T-cell (primary cell): ENCODE data around the gene RASGEF1B. TPM values are rescaled to one million over a fixed set of nuclear protein-coding genes. Genes with fewer than 3 reads are reported as not detected.
A peak's percentile ranks its signal among the peaks of the same experiment; 100 is the strongest.
"Not testable (repeated sequence)": the region's sequence is repeated elsewhere in the genome, so short reads cannot be mapped to it uniquely, and the experiment has no call there.

Experiments
- ATAC-seq, 4 experiments: fragments of 200-7000 bp in 3 of 4; fragments of 150-1000 bp in 1 of 4; cut with Tn5 transposase; replicated peaks in 1 of 4; 1 replicate in 3 of 4; 2 replicates in 1 of 4; pipeline ENCODE4 v1.10.0; 2021; ENCODE audit warnings: moderate library complexity in 3 of 4, mild to moderate bottlenecking in 2 of 4, moderate number of reproducible peaks in 1 of 4
- CTCF ChIA-PET, 2 donors: fragments of 300-600 bp; sonication (Branson Sonifier 250); formaldehyde crosslinking; loops; one replicate each; lab custom pipeline; 2022; ENCODE audit warnings: antibody characterized with exemption in 2 of 2; lab: Charles Lee
- POLR2A ChIA-PET, 2 donors: fragments of 300-600 bp; sonication (Branson Sonifier 250); formaldehyde crosslinking; loops; one replicate each; lab custom pipeline; 2022; ENCODE audit warnings: antibody characterized with exemption in 2 of 2; lab: Charles Lee
- DNase-seq, 35 experiments: peaks; one replicate each; pipeline versions ENCODE4 v3.0.0 to v3.0.0-alpha.2; 2013 to 2023
- H3K27ac ChIP-seq: one replicate; pipeline ENCODE4 v1.5.1; 2013; ENCODE audit warnings: low read length
- H3K27me3 ChIP-seq, 2 experiments: replicated peaks in 1 of 2; 1 replicate in 1 of 2; 2 replicates in 1 of 2; pipeline versions ENCODE4 v1.6.1 to v1.7.0; 2013; ENCODE audit warnings: low read length in 1 of 2, mixed read lengths in 1 of 2; ENCODE audit not compliant: control insufficient read depth in 2 of 2, insufficient read depth in 2 of 2; ENCODE audit errors: extremely low read depth in 1 of 2
- H3K36me3 ChIP-seq, 2 donors: 1 replicate in 1 of 2; 2 replicates in 1 of 2; pipeline versions ENCODE4 v1.6.1 to v1.7.0; 2013; ENCODE audit warnings: low read length in 1 of 2; ENCODE audit not compliant: control insufficient read depth in 2 of 2, insufficient read depth in 1 of 2; ENCODE audit errors: extremely low read depth in 1 of 2
- H3K4me1 ChIP-seq, 2 experiments: 1 replicate in 1 of 2; 2 replicates in 1 of 2; pipeline versions ENCODE4 v1.6.1 to v1.7.0; 2013; ENCODE audit warnings: low read length in 2 of 2, mixed read lengths in 1 of 2; ENCODE audit not compliant: insufficient read depth in 2 of 2, control insufficient read depth in 1 of 2; ENCODE audit errors: extremely low read depth in 1 of 2
- H3K4me3 ChIP-seq, 2 donors: 1 replicate in 1 of 2; 2 replicates in 1 of 2; pipeline versions ENCODE4 v1.5.1 to v1.7.0; 2013; ENCODE audit warnings: mild to moderate bottlenecking in 2 of 2, low read length in 1 of 2, moderate library complexity in 1 of 2; ENCODE audit not compliant: control insufficient read depth in 1 of 2; ENCODE audit errors: extremely low read depth in 1 of 2
- H3K9me3 ChIP-seq: 2 replicates; pipeline ENCODE4 v1.7.0; 2013
- H3K27ac Mint-ChIP-seq, 2 donors: one replicate each; pipeline ENCODE4 v1.8.0; 2020 to 2021; ENCODE audit warnings: mild to moderate bottlenecking in 2 of 2, mixed read lengths in 2 of 2
- H3K27me3 Mint-ChIP-seq, 2 donors: one replicate each; pipeline ENCODE4 v1.8.0; 2021 to 2022; ENCODE audit warnings: mixed read lengths in 2 of 2
- H3K36me3 Mint-ChIP-seq: one replicate; pipeline ENCODE4 v1.8.0; 2021; ENCODE audit warnings: mixed read lengths
- H3K4me1 Mint-ChIP-seq, 3 donors: one replicate each; pipeline ENCODE4 v1.8.0; 2020 to 2022; ENCODE audit warnings: mixed read lengths in 3 of 3, mild to moderate bottlenecking in 1 of 3
- H3K4me3 Mint-ChIP-seq, 3 donors: one replicate each; pipeline ENCODE4 v1.8.0; 2020 to 2022; ENCODE audit warnings: mild to moderate bottlenecking in 3 of 3, mixed read lengths in 3 of 3, moderate library complexity in 3 of 3
- H3K9me3 Mint-ChIP-seq, 3 donors: one replicate each; pipeline ENCODE4 v1.8.0; 2020 to 2022; ENCODE audit warnings: mixed read lengths in 3 of 3
- WGBS: methylation state at CpG from one replicate; pipeline ENCODE4 v1.1.5; 2013; ENCODE audit warnings: missing lambda C conversion rate; ENCODE audit not compliant: insufficient coverage; 5-methylcytosine and 5-hydroxymethylcytosine counted together
- total RNA-seq, 35 experiments: library from RNA in 6 of 35; stranded (reverse) in 6 of 35; fragments of 120-200 nt in 1 of 35; gene quantifications; one replicate each; pipeline versions ENCODE4 v1.2.1 to v1.2.4 and lab custom pipeline; 2013 to 2026

Gene RASGEF1B
- total RNA-seq, 5 donors from 2014 or later (not counting 1 experiment from before 2014, with no cell fraction given), result 7.3 to 54.0 (median 8.1) TPM

DNA sequence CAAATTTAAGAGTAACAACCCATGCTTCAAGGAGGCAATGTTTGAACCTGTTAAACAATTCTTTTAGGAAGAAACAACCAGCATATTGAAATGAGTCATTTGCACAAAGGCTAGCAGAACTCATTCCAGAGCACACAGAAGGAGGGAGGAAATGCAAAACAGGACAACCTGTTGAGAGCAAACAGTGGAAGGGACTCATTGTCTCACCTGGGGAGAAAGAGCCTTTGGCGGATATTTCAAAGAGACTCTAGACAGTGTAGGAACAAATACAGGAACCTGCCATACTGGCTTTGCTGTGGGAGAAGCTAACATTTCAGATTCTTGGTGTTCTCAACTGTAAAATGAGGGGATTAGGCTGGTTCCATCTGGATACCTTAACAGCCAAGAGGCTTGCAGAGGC, 14.8 kb upstream of the RASGEF1B start:
- H3K27me3 Mint-ChIP-seq, result no peaks in the 10 kb centered on the region
- H3K9me3 Mint-ChIP-seq, result peaks cover 0 to 7% (median 0%) of the 10 kb centered on the region in 3 donors
- no CpG with 5 or more reads among the region's 1 CpG for WGBS
- H3K27ac Mint-ChIP-seq, result no peak overlapping the region
- ChIA-PET POLR2A (no interaction called here), CTCF (no interaction called here)
- Histone ChIP-seq H3K4me1 (peaks cover 5 to 9% of the 10 kb centered on the region in 2 experiments), H3K27me3 (no peaks in the 10 kb centered on the region), H3K9me3 (peaks cover 2% of the 10 kb centered on the region), H3K36me3 (no peaks in the 10 kb centered on the region), H3K4me3 (no peak overlapping the region), H3K27ac (no peak overlapping the region)
- H3K36me3 Mint-ChIP-seq, result peaks cover 4% of the 10 kb centered on the region
- H3K4me3 Mint-ChIP-seq, result no peak overlapping the region
- ATAC-seq, result no peak
- no peak for DNase-seq
- peaks cover 12 to 19% (median 13%) of the 10 kb centered on the region in 3 donors for H3K4me1 Mint-ChIP-seq

DNA sequence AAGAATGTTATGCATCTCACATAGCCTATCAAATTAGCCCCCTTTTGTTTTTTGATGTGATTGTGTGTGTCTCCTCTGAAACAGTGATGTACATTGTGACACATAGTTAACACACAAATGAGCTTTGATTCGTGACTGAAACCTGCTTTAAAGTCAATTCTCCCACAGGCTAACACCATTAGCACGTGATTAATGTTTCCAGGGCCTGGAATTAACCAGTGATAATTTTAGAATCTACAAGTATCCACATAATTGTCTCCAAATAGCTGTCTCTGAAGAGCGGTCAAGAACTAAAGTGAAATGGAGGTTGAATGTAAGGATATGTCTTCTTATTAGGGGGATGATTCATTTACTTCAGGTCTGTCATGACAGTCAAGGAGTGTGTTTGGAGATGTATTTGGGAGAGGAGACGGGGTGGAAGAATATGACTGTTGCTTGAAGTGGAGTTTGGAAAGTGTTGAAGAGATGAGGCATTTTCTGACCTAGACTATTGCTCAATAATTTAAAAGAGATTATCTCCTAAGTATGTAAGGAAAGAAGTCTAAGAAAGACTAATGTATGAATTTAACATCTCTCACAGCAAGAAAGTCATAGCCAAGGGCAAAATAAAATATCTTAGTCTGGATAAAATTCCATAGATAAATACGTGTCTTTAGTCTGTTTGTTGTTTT, 13.7 kb upstream of the RASGEF1B start:
- POLR2A ChIA-PET, result interaction anchor here in 1 of 2 donors (1.4 kb wide), 1 partner anchor 14 kb away, joined by 8 read pairs; the partner anchor contains the start of gene RASGEF1B
- DNase-seq (no peak), ATAC-seq (no peak)
- Mint-ChIP-seq H3K36me3 (peaks cover 4% of the 10 kb centered on the region), H3K27ac (no peak overlapping the region), H3K9me3 (peaks cover 0 to 4% (median 0%) of the 10 kb centered on the region in 3 donors), H3K27me3 (no peaks in the 10 kb centered on the region), H3K4me3 (no peak overlapping the region), H3K4me1 (peaks cover 2 to 12% (median 6%) of the 10 kb centered on the region in 3 donors)
- no peak overlapping the region for H3K27ac ChIP-seq
- H3K36me3 ChIP-seq, result no peaks in the 10 kb centered on the region
- H3K4me1 ChIP-seq, result peaks cover 0 to under 1% of the 10 kb centered on the region in 2 experiments
- H3K4me3 ChIP-seq, result no peak overlapping the region
- WGBS, result no CpG with 5 or more reads among the region's 5 CpGs
- no peaks in the 10 kb centered on the region for H3K27me3 ChIP-seq
- CTCF ChIA-PET, result no interaction called here
- H3K9me3 ChIP-seq, result peaks cover under 1% of the 10 kb centered on the region

DNA sequence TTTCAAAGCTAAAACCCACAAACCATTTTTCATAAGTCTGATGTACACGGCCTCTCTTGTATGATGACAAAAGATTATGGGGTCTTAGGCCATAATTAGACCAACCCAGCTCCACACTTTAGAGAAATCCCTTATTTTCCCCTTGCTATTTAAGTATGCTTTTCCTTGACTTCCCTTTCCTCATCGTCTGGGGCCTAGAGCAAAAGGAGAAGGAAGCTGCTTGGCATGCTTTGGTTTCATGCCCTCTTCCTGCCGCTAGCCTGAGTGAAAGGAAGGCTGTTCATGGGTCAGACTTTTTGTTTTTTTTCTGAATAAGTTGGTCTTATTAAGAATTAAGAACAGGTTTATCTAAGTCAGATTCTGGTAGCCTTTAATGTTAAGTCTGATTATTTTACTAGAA, 10.6 kb upstream of the RASGEF1B start:
- H3K27me3 Mint-ChIP-seq, result no peaks in the 10 kb centered on the region
- Histone ChIP-seq H3K4me3 (no peak overlapping the region), H3K4me1 (no peaks in the 10 kb centered on the region), H3K27ac (no peak overlapping the region), H3K36me3 (no peaks in the 10 kb centered on the region), H3K27me3 (no peaks in the 10 kb centered on the region), H3K9me3 (no peaks in the 10 kb centered on the region)
- H3K4me3 Mint-ChIP-seq, result no peak overlapping the region
- ChIA-PET CTCF (interaction anchor here in 1 of 2 donors (1.0 kb wide), 1 partner anchor 15 kb away, joined by 3 read pairs; no protein-coding TSS in a partner anchor), POLR2A (interaction anchor here (0.6 to 3.0 kb wide), 2 partner anchors 11 to 195 kb away, joined by 3 to 16 read pairs; partner anchors contain the start of gene RASGEF1B (in 1 of the 2))
- WGBS, result 100% methylated on average over 1 of the region's 3 CpGs
- no peaks in the 10 kb centered on the region for H3K9me3 Mint-ChIP-seq
- H3K4me1 Mint-ChIP-seq, result peaks cover 0 to 5% (median 0%) of the 10 kb centered on the region in 3 donors
- no peak overlapping the region for H3K27ac Mint-ChIP-seq
- no peaks in the 10 kb centered on the region for H3K36me3 Mint-ChIP-seq
- DNase-seq, result no peak
- no peak for ATAC-seq

DNA sequence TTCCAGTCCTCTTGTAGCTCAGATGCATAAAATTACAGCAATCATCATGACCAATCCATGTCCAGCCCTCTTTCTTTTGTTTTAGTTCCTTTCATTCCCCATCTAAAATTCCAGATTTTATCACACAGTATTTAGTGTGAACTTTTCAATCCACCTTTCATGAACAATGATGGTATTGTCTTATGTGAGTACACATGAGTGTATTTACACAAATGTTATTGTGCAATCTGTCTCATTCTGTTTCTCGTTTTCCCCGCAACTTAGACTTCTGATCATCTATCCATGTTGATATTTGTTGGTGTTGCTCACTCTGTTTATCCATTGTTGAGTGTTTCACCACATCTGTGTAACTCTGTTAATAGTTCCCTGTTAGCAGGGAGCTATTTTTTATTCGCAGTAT, 9.4 kb upstream of the RASGEF1B start:
- no CpG with 5 or more reads among the region's 3 CpGs for WGBS
- H3K36me3 Mint-ChIP-seq, result no peaks in the 10 kb centered on the region
- no peaks in the 10 kb centered on the region for H3K4me1 ChIP-seq
- POLR2A ChIA-PET, result interaction anchor here in 1 of 2 donors (3.0 kb wide), 1 partner anchor 9 kb away, joined by 16 read pairs; the partner anchor contains the start of gene RASGEF1B
- H3K4me3 ChIP-seq, result no peak overlapping the region
- no peaks in the 10 kb centered on the region for H3K27me3 ChIP-seq
- no peak overlapping the region for H3K4me3 Mint-ChIP-seq
- H3K27ac Mint-ChIP-seq, result no peak overlapping the region
- no peaks in the 10 kb centered on the region for H3K27me3 Mint-ChIP-seq
- no peaks in the 10 kb centered on the region for H3K9me3 Mint-ChIP-seq
- peaks cover 0 to 5% (median 0%) of the 10 kb centered on the region in 3 donors for H3K4me1 Mint-ChIP-seq
- ATAC-seq (no peak), DNase-seq (no peak)
- H3K9me3 ChIP-seq, result no peaks in the 10 kb centered on the region
- no peaks in the 10 kb centered on the region for H3K36me3 ChIP-seq
- CTCF ChIA-PET, result interaction anchor here (0.5 to 1.4 kb wide), 6 partner anchors 8 to 94 kb away, joined by 3 to 4 read pairs (median 4); partner anchors contain the start of gene RASGEF1B (in 1 of the 2)
- no peak overlapping the region for H3K27ac ChIP-seq

DNA sequence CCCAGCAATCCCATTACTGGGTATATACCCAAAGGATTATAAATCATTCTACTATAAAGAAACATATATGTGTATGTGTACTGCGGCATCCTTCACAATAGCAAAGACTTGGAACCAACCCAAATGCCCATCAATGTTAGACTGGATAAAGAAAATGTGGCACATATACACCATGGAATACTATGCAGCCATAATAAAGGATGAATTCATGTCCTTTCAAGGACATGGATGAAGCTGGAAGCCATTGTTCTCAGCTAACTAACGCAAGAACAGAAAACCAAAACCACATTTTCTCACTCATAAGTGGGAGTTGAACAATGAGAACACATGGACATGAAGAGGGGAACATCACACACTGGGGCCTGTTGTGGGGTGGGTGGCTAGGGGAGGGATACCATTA, 7.9 kb upstream of the RASGEF1B start:
- H3K27ac Mint-ChIP-seq, H3K36me3 ChIP-seq, H3K4me1 Mint-ChIP-seq, H3K27ac ChIP-seq, H3K9me3 ChIP-seq, H3K4me3 Mint-ChIP-seq, H3K9me3 Mint-ChIP-seq, DNase-seq, H3K36me3 Mint-ChIP-seq, ATAC-seq, CTCF ChIA-PET, H3K4me1 ChIP-seq, H3K27me3 Mint-ChIP-seq, H3K4me3 ChIP-seq, H3K27me3 ChIP-seq: not testable (repeated sequence)
- POLR2A ChIA-PET, result interaction anchor here in 1 of 2 donors (3.0 kb wide), 1 partner anchor 8 kb away, joined by 16 read pairs; the partner anchor contains the start of gene RASGEF1B
- no CpG with 5 or more reads among the region's 2 CpGs for WGBS

DNA sequence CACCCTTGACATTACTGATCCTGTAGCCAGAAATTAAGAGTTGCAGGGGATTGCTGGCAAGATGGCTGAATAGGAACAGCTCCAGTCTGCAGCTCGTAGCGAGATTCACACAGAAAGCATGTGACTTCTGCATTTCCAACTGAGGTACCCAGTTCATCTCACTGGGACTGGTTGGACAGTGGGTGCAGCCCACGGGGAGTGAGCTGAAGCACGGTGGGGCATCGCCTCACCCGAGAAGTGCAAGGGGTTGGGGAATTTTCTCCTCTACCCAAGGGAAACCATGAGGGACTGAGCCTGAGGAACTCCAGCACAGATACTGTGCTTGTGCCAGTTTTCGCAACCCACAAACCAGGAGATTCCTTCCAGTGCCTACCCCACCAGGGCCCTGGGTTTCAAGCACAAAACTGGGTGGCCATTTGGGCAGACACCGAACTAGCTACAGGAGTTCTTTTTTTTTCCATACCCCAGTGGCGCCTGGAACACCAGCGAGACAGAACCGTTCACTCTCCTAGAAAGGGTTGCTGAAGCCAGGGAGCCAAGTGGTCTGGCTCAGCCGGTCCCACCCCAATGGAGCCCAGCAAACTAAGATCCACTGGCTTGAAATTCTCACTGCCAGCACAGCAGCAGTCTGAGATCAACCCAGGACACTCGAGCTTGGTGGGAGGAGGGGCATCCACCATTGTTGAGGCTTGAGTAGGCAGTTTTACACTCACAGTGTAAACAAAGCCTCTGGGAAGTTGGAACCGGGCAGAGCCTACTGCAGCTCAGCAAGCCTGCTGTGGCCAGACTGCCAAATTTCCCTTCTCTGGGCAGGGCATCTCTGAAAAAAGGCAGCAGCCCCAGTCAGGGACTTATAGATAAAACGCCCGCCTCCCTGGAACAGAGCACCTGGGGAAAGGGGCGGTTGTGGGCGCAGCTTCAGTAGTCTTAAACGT, 1.9 kb upstream of the RASGEF1B start:
- ATAC-seq, H3K27me3 Mint-ChIP-seq, H3K9me3 ChIP-seq, H3K27me3 ChIP-seq, H3K36me3 Mint-ChIP-seq, H3K9me3 Mint-ChIP-seq, DNase-seq, H3K27ac ChIP-seq, H3K4me3 ChIP-seq, H3K36me3 ChIP-seq: not testable (repeated sequence)
- peaks cover 23 to 29% of the 10 kb centered on the region in 2 experiments for H3K4me1 ChIP-seq
- ChIA-PET CTCF (interaction anchor here (0.6 to 5.0 kb wide), 6 partner anchors 8 to 372 kb away, joined by 3 to 52 read pairs (median 4); no protein-coding TSS in a partner anchor), POLR2A (interaction anchor here in 1 of 2 donors (4.0 kb wide), 1 partner anchor 19 kb away, joined by 67 read pairs; no protein-coding TSS in a partner anchor)
- 91% methylated on average over 10 of the region's 19 CpGs for WGBS
- Mint-ChIP-seq H3K4me3 (peak overlapping the region in 2 of 3 donors; percentile 97 to 98), H3K27ac (peak overlapping the region; percentile 78 to 98), H3K4me1 (peaks cover 31 to 48% (median 34%) of the 10 kb centered on the region in 3 donors)
